HEK293T (cell line): ENCODE measurements around the gene LELP1.

Experiments used
- BHLHE40 ChIP-seq: fragments of 450-650 bp; IDR thresholded peaks from 2 replicates; pipeline ENCODE4 v1.6.1; 2016; ENCODE audit warnings: mild to moderate bottlenecking, moderate library complexity, borderline replicate concordance
- ELF4 ChIP-seq: fragments of 450-650 bp; IDR thresholded peaks from 2 replicates; pipeline ENCODE4 v1.6.1; 2017; ENCODE audit warnings: antibody characterized with exemption
- FOXA1 ChIP-seq: fragments of 450-650 bp; IDR thresholded peaks from 2 replicates; pipeline ENCODE4 v1.6.1; 2016; ENCODE audit warnings: mild to moderate bottlenecking
- FOXM1 ChIP-seq: fragments of 450-650 bp; IDR thresholded peaks from 2 replicates; pipeline ENCODE4 v1.6.1; 2017; ENCODE audit warnings: mild to moderate bottlenecking, borderline replicate concordance
- HDGF ChIP-seq: fragments of 450-650 bp; IDR thresholded peaks from 2 replicates; pipeline ENCODE4 v1.6.1; 2017; ENCODE audit warnings: antibody characterized with exemption, borderline replicate concordance
- L3MBTL2 ChIP-seq: fragments of 450-650 bp; conservative IDR thresholded peaks from 2 replicates; pipeline ENCODE4 v1.6.1; 2016; ENCODE audit warnings: mild to moderate bottlenecking
- NFRKB ChIP-seq: fragments of 450-650 bp; IDR thresholded peaks from 2 replicates; pipeline ENCODE4 v1.6.1; 2016; ENCODE audit warnings: mild to moderate bottlenecking, moderate library complexity
- SP1 ChIP-seq: fragments of 450-650 bp; IDR thresholded peaks from 2 replicates; pipeline ENCODE4 v1.6.1; 2017
- SUZ12 ChIP-seq: fragments of 450-650 bp; IDR thresholded peaks from 2 replicates; pipeline ENCODE4 v1.6.1; 2016; ENCODE audit warnings: mild to moderate bottlenecking
- TARDBP ChIP-seq: fragments of 450-650 bp; IDR thresholded peaks from 2 replicates; pipeline ENCODE4 v1.6.1; 2016
- ZNF384 ChIP-seq: fragments of 450-650 bp; IDR thresholded peaks from 2 replicates; pipeline ENCODE4 v1.6.1; 2016

- TF ChIP-seq ELF4 (no peak), BHLHE40 (no peak), FOXA1 (no peak), SUZ12 (no peak), TARDBP (no peak), HDGF (no peak), NFRKB (no peak), ZNF384 (no peak), SP1 (no peak), L3MBTL2 (no peak), FOXM1 (no peak)
These were observed 8.0 kb upstream of the LELP1 start for GRCh38 chr1:153195216-153195615.
